HepG2 (cell line): Measurements from ENCODE around the gene TOP2A. TPM values are rescaled to one million over a fixed set of nuclear protein-coding genes. Genes with fewer than 3 reads are reported as not detected.

ENCODE experiments used
- ARID2 ChIP-seq: sonication (generic); formaldehyde crosslinking; IDR thresholded peaks from 2 replicates; pipeline ENCODE4 v1.8.1; 2022; ENCODE audit warnings: mild to moderate bottlenecking, missing genetic modification reagents, borderline replicate concordance
- FIP1L1 ChIP-seq: fragments of 200-400 bp; formaldehyde crosslinking; IDR thresholded peaks from 2 replicates; pipeline ENCODE4 v1.6.1; 2018; ENCODE audit warnings: low read depth, mild to moderate bottlenecking, low read length, moderate library complexity, borderline replicate concordance; ENCODE audit not compliant: insufficient read depth
- HOXA5 ChIP-seq: sonication (generic); formaldehyde crosslinking; IDR thresholded peaks from 2 replicates; pipeline ENCODE4 v1.4.0; 2020; ENCODE audit warnings: missing genetic modification reagents
- IKZF4 ChIP-seq: sonication (generic); formaldehyde crosslinking; IDR thresholded peaks from 2 replicates; pipeline ENCODE4 v1.5.1; 2020; ENCODE audit warnings: borderline replicate concordance, mild to moderate bottlenecking, low read depth, missing genetic modification reagents; ENCODE audit errors: not compliant biosample characterization
- KMT2A ChIP-seq: sonication (generic); formaldehyde crosslinking; IDR thresholded peaks from 2 replicates; pipeline ENCODE4 v1.4.0; 2020; ENCODE audit warnings: missing genetic modification reagents
- NCOA5 ChIP-seq: sonication (generic); formaldehyde crosslinking; IDR thresholded peaks from 2 replicates; pipeline ENCODE4 v1.4.0; 2020; ENCODE audit warnings: missing genetic modification reagents
- NFATC3 ChIP-seq: sonication (generic); formaldehyde crosslinking; IDR thresholded peaks from 2 replicates; pipeline ENCODE4 v1.5.1; 2020; ENCODE audit warnings: mild to moderate bottlenecking, missing genetic modification reagents
- PHB2 ChIP-seq: fragments of 450-650 bp; IDR thresholded peaks from 2 replicates; pipeline ENCODE4 v1.6.1; 2018; ENCODE audit not compliant: partially characterized antibody
- SP1 ChIP-seq, 2 experiments: fragments of 450-650 bp in 1 of 2; sonication (generic) in 1 of 2; formaldehyde crosslinking in 1 of 2; IDR thresholded peaks; 2 replicates each; pipeline versions ENCODE4 v1.4.0 to v1.6.1; 2016 to 2020; ENCODE audit warnings: missing genetic modification reagents in 1 of 2
- THAP9 ChIP-seq: sonication (generic); formaldehyde crosslinking; IDR thresholded peaks from 2 replicates; pipeline ENCODE4; 2020; ENCODE audit warnings: missing genetic modification reagents, mild to moderate bottlenecking, borderline replicate concordance
- THYN1 ChIP-seq: sonication (generic); formaldehyde crosslinking; IDR thresholded peaks from 2 replicates; pipeline ENCODE4 v1.8.1; 2023; ENCODE audit warnings: low read depth, mild to moderate bottlenecking, moderate library complexity, missing genetic modification reagents, borderline replicate concordance
- ZNF160 ChIP-seq: sonication (generic); formaldehyde crosslinking; IDR thresholded peaks from 2 replicates; pipeline ENCODE4 v1.8.0; 2022; ENCODE audit warnings: mild to moderate bottlenecking, inconsistent platforms, missing genetic modification reagents
- ZNF20 ChIP-seq: sonication (generic); formaldehyde crosslinking; IDR thresholded peaks from 2 replicates; pipeline ENCODE4 v1.4.0; 2020; ENCODE audit warnings: mild to moderate bottlenecking, moderate library complexity, missing genetic modification reagents
- ZNF510 ChIP-seq: sonication (generic); formaldehyde crosslinking; IDR thresholded peaks from 2 replicates; pipeline ENCODE4 v1.4.0; 2020; ENCODE audit warnings: low read depth, mild to moderate bottlenecking, missing genetic modification reagents
- ZNF614 ChIP-seq: IDR thresholded peaks from 2 replicates; pipeline ENCODE4 v1.6.1; 2018; ENCODE audit warnings: missing biosample characterization, missing genetic modification reagents, inconsistent platforms, borderline replicate concordance
- polyA plus RNA-seq, 8 experiments: library from polyadenylated mRNA; depleted of rRNA in 3 of 8; stranded (reverse) in 7 of 8; unstranded in 1 of 8; fragments of >200 nt; fragmentation: Illumina TruSeq in 4 of 8; extraction: Trizol in 4 of 8; gene quantifications; 2 replicates each; pipeline versions ENCODE4 v1.2.1 to v1.2.3, GENCODE V29; 2011 to 2016; ENCODE audit warnings: low read depth in 4 of 8, missing spikeins in 1 of 8, mixed read lengths in 1 of 8; ENCODE audit not compliant: insufficient read depth in 1 of 8
- total RNA-seq, 5 experiments: library from RNA; depleted of rRNA; stranded (reverse); fragments of >200 nt; fragmentation: Illumina TruSeq; extraction: Trizol; gene quantifications; 2 replicates each; pipeline ENCODE4 v1.2.3, GENCODE V29; 2016; ENCODE audit warnings: low read depth in 1 of 5
- TF ChIP-seq, protein P1 (sequence below): fragments of 450-650 bp; IDR thresholded peaks from 2 replicates; pipeline ENCODE4 v1.6.1; 2017
- TF ChIP-seq, protein P2 (sequence below): sonication (generic); formaldehyde crosslinking; IDR thresholded peaks from 2 replicates; pipeline ENCODE4 v1.5.0; 2020; ENCODE audit warnings: mild to moderate bottlenecking, missing genetic modification reagents
- TF ChIP-seq, protein P3 (sequence below): sonication (generic); formaldehyde crosslinking; IDR thresholded peaks from 2 replicates; pipeline ENCODE4 v1.5.0; 2020; ENCODE audit warnings: mild to moderate bottlenecking, missing genetic modification reagents
- TF ChIP-seq, protein P4 (sequence below): sonication (generic); formaldehyde crosslinking; IDR thresholded peaks from 2 replicates; pipeline ENCODE4 v1.5.0; 2020; ENCODE audit warnings: missing genetic modification reagents

Gene TOP2A
- total and polyA plus RNA-seq, 2 of the 13 experiments (the other 11 are each of a cell fraction or from before 2014, with no cell fraction given) = 108 to 327 TPM

GRCh38 chr17:40362696-40363110 lies 55.0 kb downstream of the TOP2A start (continued):
- TF ChIP-seq, protein P1, sequence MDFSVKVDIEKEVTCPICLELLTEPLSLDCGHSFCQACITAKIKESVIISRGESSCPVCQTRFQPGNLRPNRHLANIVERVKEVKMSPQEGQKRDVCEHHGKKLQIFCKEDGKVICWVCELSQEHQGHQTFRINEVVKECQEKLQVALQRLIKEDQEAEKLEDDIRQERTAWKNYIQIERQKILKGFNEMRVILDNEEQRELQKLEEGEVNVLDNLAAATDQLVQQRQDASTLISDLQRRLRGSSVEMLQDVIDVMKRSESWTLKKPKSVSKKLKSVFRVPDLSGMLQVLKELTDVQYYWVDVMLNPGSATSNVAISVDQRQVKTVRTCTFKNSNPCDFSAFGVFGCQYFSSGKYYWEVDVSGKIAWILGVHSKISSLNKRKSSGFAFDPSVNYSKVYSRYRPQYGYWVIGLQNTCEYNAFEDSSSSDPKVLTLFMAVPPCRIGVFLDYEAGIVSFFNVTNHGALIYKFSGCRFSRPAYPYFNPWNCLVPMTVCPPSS = no peak
- TF ChIP-seq ARID2 (CRISPR knock-in tag) (no peak; the same call in 1 of the 2 replicates), IKZF4 (peak; percentile 97), KMT2A (CRISPR knock-in tag) (peak; percentile 90), NCOA5 (no peak), SP1 (IDR thresholded peaks at IDR 0.05) (no peak), SP1 (CRISPR knock-in tag; IDR thresholded peaks at IDR 0.05) (peak; percentile 80; the same call in 1 of the 2 replicates), ZNF614 (peak; percentile 93), PHB2 (no peak), HOXA5 (peak; percentile 78; the same call in 1 of the 2 replicates), ZNF20 (CRISPR knock-in tag) (no peak), NFATC3 (CRISPR knock-in tag) (no peak), FIP1L1 (no peak), THYN1 (no peak), ZNF160 (peak; percentile 54; the same call in 1 of the 2 replicates), ZNF510 (CRISPR knock-in tag) (peak; percentile 83; the same call in 1 of the 2 replicates), THAP9 (CRISPR knock-in tag) (peak; percentile 80)
- TF ChIP-seq, protein P2, sequence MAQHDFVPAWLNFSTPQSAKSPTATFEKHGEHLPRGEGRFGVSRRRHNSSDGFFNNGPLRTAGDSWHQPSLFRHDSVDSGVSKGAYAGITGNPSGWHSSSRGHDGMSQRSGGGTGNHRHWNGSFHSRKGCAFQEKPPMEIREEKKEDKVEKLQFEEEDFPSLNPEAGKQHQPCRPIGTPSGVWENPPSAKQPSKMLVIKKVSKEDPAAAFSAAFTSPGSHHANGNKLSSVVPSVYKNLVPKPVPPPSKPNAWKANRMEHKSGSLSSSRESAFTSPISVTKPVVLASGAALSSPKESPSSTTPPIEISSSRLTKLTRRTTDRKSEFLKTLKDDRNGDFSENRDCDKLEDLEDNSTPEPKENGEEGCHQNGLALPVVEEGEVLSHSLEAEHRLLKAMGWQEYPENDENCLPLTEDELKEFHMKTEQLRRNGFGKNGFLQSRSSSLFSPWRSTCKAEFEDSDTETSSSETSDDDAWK = no peak
- TF ChIP-seq, protein P3, sequence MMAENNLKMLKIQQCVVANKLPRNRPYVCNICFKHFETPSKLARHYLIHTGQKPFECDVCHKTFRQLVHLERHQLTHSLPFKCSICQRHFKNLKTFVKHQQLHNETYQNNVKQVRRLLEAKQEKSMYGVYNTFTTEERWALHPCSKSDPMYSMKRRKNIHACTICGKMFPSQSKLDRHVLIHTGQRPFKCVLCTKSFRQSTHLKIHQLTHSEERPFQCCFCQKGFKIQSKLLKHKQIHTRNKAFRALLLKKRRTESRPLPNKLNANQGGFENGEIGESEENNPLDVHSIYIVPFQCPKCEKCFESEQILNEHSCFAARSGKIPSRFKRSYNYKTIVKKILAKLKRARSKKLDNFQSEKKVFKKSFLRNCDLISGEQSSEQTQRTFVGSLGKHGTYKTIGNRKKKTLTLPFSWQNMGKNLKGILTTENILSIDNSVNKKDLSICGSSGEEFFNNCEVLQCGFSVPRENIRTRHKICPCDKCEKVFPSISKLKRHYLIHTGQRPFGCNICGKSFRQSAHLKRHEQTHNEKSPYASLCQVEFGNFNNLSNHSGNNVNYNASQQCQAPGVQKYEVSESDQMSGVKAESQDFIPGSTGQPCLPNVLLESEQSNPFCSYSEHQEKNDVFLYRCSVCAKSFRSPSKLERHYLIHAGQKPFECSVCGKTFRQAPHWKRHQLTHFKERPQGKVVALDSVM (CRISPR knock-in tag) = no peak
- TF ChIP-seq, protein P4, sequence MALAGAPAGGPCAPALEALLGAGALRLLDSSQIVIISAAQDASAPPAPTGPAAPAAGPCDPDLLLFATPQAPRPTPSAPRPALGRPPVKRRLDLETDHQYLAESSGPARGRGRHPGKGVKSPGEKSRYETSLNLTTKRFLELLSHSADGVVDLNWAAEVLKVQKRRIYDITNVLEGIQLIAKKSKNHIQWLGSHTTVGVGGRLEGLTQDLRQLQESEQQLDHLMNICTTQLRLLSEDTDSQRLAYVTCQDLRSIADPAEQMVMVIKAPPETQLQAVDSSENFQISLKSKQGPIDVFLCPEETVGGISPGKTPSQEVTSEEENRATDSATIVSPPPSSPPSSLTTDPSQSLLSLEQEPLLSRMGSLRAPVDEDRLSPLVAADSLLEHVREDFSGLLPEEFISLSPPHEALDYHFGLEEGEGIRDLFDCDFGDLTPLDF (CRISPR knock-in tag) = peak; percentile 79; the same call in 1 of the 2 replicates
